ENCODE data around the gene TMEM175. TPM values are rescaled to one million over a fixed set of nuclear protein-coding genes. Genes with fewer than 3 reads are reported as not detected.

TMEM175 gene
- total and polyA plus RNA-seq, 9 of the 15 experiments (the other 6 are each of a cell fraction or from before 2014, with no cell fraction given): 0.13 to 30.9 (median 9.4) TPM

- no peak for TF ChIP-seq POLR2A (conservative IDR thresholded peaks at IDR 0.05)
- TF ChIP-seq ESRRA (IDR thresholded peaks at IDR 0.05; ENCODE audit: borderline replicate concordance, low read depth): no peak
These were observed 32.2 kb downstream of the TMEM175 start (continued) for GRCh38 chr4:964346-965025.

DNA sequence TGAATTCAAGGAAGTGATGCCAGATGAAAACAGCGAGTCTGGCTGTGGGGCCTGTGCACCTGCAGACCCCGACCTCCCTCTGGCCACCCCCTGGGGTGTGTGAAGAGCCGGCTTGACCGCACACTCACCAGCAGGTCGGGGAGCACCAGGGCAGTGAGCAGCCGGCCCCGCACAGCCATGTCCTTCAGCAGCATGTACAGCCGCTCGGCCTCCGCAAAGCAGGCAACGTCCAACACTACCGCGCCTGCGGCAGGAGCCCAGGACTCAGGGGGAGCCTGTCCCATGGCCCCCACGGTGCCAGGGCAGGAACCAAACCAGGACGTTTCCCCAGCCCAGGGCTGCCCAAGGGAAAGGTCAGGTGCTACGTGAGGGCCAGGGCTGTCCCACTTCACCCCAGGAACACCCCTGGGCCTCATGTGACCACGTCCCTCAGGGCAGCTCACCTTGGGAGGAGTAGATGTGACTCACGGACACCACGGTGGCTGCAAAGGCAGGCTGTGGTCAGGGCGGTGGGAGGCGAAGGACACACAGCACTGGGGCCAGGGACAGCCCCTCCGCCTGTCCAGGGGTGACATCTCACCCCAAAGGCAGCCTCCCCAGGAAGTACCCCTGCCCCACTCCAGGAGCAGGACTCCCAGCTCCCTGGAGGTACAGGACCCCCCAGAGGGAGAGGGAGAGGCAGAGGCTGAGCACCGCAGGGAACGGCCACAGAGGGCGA, 32.9 kb downstream of the TMEM175 start:
- no TSS peak for BruUV-seq (replicated peaks)
- TF ChIP-seq ZSCAN32 (CRISPR knock-in tag; IDR thresholded peaks at IDR 0.05) (no peak), POLR2G (IDR thresholded peaks at IDR 0.05; ENCODE audit: low read depth, low read length) (0 out of 2 replicates have a peak, but pooled peaks have one; percentile 23), CSDE1 (IDR thresholded peaks at IDR 0.05) (no peak), PHB (CRISPR knock-in tag; IDR thresholded peaks at IDR 0.05) (no peak), ZNF518B (CRISPR knock-in tag; IDR thresholded peaks at IDR 0.05) (no peak), NFIC (IDR thresholded peaks at IDR 0.05) (no peak), RBFOX2 (IDR thresholded peaks at IDR 0.05; ENCODE audit: low read depth, low read length) (0 out of 2 replicates have a peak, but pooled peaks have one; percentile 38), ZNF77 (CRISPR knock-in tag; IDR thresholded peaks at IDR 0.05) (no peak)
- TF ChIP-seq, protein P1, sequence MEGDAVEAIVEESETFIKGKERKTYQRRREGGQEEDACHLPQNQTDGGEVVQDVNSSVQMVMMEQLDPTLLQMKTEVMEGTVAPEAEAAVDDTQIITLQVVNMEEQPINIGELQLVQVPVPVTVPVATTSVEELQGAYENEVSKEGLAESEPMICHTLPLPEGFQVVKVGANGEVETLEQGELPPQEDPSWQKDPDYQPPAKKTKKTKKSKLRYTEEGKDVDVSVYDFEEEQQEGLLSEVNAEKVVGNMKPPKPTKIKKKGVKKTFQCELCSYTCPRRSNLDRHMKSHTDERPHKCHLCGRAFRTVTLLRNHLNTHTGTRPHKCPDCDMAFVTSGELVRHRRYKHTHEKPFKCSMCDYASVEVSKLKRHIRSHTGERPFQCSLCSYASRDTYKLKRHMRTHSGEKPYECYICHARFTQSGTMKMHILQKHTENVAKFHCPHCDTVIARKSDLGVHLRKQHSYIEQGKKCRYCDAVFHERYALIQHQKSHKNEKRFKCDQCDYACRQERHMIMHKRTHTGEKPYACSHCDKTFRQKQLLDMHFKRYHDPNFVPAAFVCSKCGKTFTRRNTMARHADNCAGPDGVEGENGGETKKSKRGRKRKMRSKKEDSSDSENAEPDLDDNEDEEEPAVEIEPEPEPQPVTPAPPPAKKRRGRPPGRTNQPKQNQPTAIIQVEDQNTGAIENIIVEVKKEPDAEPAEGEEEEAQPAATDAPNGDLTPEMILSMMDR (IDR thresholded peaks at IDR 0.05 in 2 of 3, conservative IDR thresholded peaks at IDR 0.05 in 1 of 3; ENCODE audit: insufficient read depth in 2 of 3, low read depth in 1 of 3, low read length in 3 of 3): 0 out of 6 replicates have a peak, but pooled peaks of 1 of the 3 experiments have one; percentile 2
- TF ChIP-seq, protein P2, sequence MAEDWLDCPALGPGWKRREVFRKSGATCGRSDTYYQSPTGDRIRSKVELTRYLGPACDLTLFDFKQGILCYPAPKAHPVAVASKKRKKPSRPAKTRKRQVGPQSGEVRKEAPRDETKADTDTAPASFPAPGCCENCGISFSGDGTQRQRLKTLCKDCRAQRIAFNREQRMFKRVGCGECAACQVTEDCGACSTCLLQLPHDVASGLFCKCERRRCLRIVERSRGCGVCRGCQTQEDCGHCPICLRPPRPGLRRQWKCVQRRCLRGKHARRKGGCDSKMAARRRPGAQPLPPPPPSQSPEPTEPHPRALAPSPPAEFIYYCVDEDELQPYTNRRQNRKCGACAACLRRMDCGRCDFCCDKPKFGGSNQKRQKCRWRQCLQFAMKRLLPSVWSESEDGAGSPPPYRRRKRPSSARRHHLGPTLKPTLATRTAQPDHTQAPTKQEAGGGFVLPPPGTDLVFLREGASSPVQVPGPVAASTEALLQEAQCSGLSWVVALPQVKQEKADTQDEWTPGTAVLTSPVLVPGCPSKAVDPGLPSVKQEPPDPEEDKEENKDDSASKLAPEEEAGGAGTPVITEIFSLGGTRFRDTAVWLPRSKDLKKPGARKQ (CRISPR knock-in tag; IDR thresholded peaks at IDR 0.05): no peak

More for the DNA sequence above, 32.9 kb downstream of the TMEM175 start:
- Histone ChIP-seq H3K27me3 (ENCODE audit: control insufficient read depth in 2 of 2, insufficient read depth in 2 of 2, low read length in 2 of 2) (no peaks in the 10 kb centered on the region), H3K27ac (ENCODE audit: extremely low read depth, low read depth, low read length) (no peak overlapping the region), H3K9me3 (replicated peaks; ENCODE audit: control insufficient read depth, insufficient read depth, low read depth, low read length) (no peaks in the 10 kb centered on the region), H2AFZ (ENCODE audit: low read depth, low read length) (no peak overlapping the region), H3K9me1 (ENCODE audit: control insufficient read depth, insufficient read depth, low read length) (no peaks in the 10 kb centered on the region), H3K4me1 (replicated peaks in 1 of 2; ENCODE audit: control insufficient read depth in 2 of 2, insufficient read depth in 2 of 2, low read length in 2 of 2) (peaks cover 0 to 47% of the 10 kb centered on the region in 2 experiments; a peak in 2 of 5 replicates), H3K4me2 (ENCODE audit: insufficient read depth, low read length) (no peak overlapping the region), H3K79me2 (ENCODE audit: control insufficient read depth, insufficient read depth, low read length) (no peaks in the 10 kb centered on the region), H3K4me3 (no peak overlapping the region), H3K9ac (ENCODE audit: insufficient read depth in 1 of 2, low read depth in 2 of 2, low read length in 2 of 2) (no peak overlapping the region; a peak in 1 of 4 replicates), H4K20me1 (replicated peaks; ENCODE audit: control insufficient read depth, insufficient read depth, low read length) (no peaks in the 10 kb centered on the region), H3K36me3 (ENCODE audit: control insufficient read depth, insufficient read depth, low read length) (peaks cover 23% of the 10 kb centered on the region; the same call in 1 of the 3 replicates)
- in situ Hi-C loops (cut with MboI) (no loop called here), intact Hi-C loops (cut with micrococcal nuclease) (no loop called here)
- 80% methylated on average over 23 of the region's 26 CpGs for WGBS (ENCODE audit: insufficient coverage, low coverage, missing lambda C conversion rate)
- no peak for ATAC-seq
- FAIRE-seq: no peak
- no peak for DNase-seq (ENCODE audit: extremely low read depth in 1 of 4, low spot score in 3 of 4)
- POLR2A ChIA-PET: interaction anchor here (0.7 kb wide), 1 partner anchor 58 kb away, joined by 3 read pairs; no protein-coding TSS in a partner anchor
- CTCF ChIA-PET (ENCODE audit: low intra/inter-chr PET ratio): no interaction called here

All from K562 (cell line).